ENCODE measurements around the gene MYRIP.

Gene MYRIP

GRCh38 chr3:40299721-40300335, 490.4 kb downstream of the MYRIP start:
- no peak for DNase-seq

- DNase-seq = no peak
These were observed 493.4 kb downstream of the MYRIP start for GRCh38 chr3:40302784-40303183.

GRCh38 chr3:40304352-40304751, 494.9 kb downstream of the MYRIP start:
- no peak for DNase-seq

- DNase-seq = no peak
These were observed 496.9 kb downstream of the MYRIP start for GRCh38 chr3:40306336-40306735.

GRCh38 chr3:40307176-40307575, 497.8 kb downstream of the MYRIP start:
- no peak for DNase-seq

- DNase-seq = no peak
These were observed 499.5 kb downstream of the MYRIP start for GRCh38 chr3:40308725-40309417.

GRCh38 chr3:40309418-40309924, 500.1 kb downstream of the MYRIP start, which contains the start of gene EIF1B:
TSS of gene EIF1B (plus strand) at chr3:40309707. CDS start at chr3:40309942, 235 bp downstream.
- peak; percentile 95 for DNase-seq
